Stimulated activated CD8-positive, alpha-beta memory T cell treated with anti-CD3 and anti-CD28 coated beads, Interleukin-4, amount 100 ng/mL, for 24 hours (primary cell): ENCODE measurements around the gene ZIC4.

Source experiments
- DNase-seq: peaks from one replicate; pipeline ENCODE4 v3.0.0-alpha.2; 2020; ENCODE audit warnings: low read depth

ZIC4 gene

GRCh38 chr3:147370349-147370748 is 36.0 kb downstream of the ZIC4 start:
- DNase-seq = no peak

GRCh38 chr3:147369661-147370123 is 36.7 kb downstream of the ZIC4 start:
- no peak for DNase-seq

- no peak for DNase-seq
Observed at GRCh38 chr3:147369231-147369630, 37.1 kb downstream of the ZIC4 start.

GRCh38 chr3:147368561-147369221 is 37.7 kb downstream of the ZIC4 start:
- DNase-seq = no peak

GRCh38 chr3:147368151-147368550 is 38.2 kb downstream of the ZIC4 start:
- no peak for DNase-seq

GRCh38 chr3:147367676-147368075 is 38.7 kb downstream of the ZIC4 start:
- no peak for DNase-seq

- DNase-seq = no peak
Observed at GRCh38 chr3:147365196-147366115, 40.9 kb downstream of the ZIC4 start.

- no peak for DNase-seq
Observed at GRCh38 chr3:147364771-147365170, 41.6 kb downstream of the ZIC4 start.

GRCh38 chr3:147361454-147362420 is 44.6 kb downstream of the ZIC4 start:
- DNase-seq = peak; percentile 4

- no peak for DNase-seq
Observed at GRCh38 chr3:147360646-147361453, 45.5 kb downstream of the ZIC4 start.

- no peak for DNase-seq
Observed at GRCh38 chr3:147360051-147360439, 46.3 kb downstream of the ZIC4 start.

- DNase-seq = no peak
Observed at GRCh38 chr3:147359177-147360050, 46.9 kb downstream of the ZIC4 start.

- no peak for DNase-seq
Observed at GRCh38 chr3:147358144-147358992, 48.0 kb downstream of the ZIC4 start.

GRCh38 chr3:147356909-147357900 is 49.1 kb downstream of the ZIC4 start:
- no peak for DNase-seq

- no peak for DNase-seq
Observed at GRCh38 chr3:147356145-147356908, 50.0 kb downstream of the ZIC4 start.

- DNase-seq = no peak
Observed at GRCh38 chr3:147355753-147356090, 50.6 kb downstream of the ZIC4 start.

- DNase-seq = no peak
Observed at GRCh38 chr3:147355084-147355752, 51.1 kb downstream of the ZIC4 start.
